AG04449 (cell line): Measurements from ENCODE around the gene RHBDL1.
A peak's percentile ranks its signal among the peaks of the same experiment; 100 is the strongest.

ENCODE experiments used
- CTCF ChIA-PET: fragments of 350-600 bp; formaldehyde crosslinking; extraction: SDS; loops from one replicate; lab custom pipeline; 2021; ENCODE audit warnings: antibody characterized with exemption; lab: Yijun Ruan, JAX
- POLR2A ChIA-PET: fragments of 400-600, 350-600 bp; formaldehyde crosslinking; extraction: SDS; loops from one replicate; lab custom pipeline; 2020; ENCODE audit warnings: antibody characterized with exemption, inconsistent platforms; lab: Yijun Ruan, JAX
- DNase-seq: peaks from one replicate; pipeline ENCODE4 v3.0.0-alpha.2; 2010; ENCODE audit warnings: low read depth, low spot score
- H3K4me3 ChIP-seq: 2 replicates; pipeline ENCODE4 v1.5.1; 2011; ENCODE audit warnings: low read depth, mild to moderate bottlenecking, control low read depth, low read length
- CTCF ChIP-seq: IDR thresholded peaks from one replicate; pipeline ENCODE4 v1.5.1; 2011; ENCODE audit warnings: mild to moderate bottlenecking, moderate library complexity, low read length, control low read depth, inconsistent platforms; ENCODE audit not compliant: insufficient read depth; ENCODE audit errors: missing control alignments

RHBDL1 gene

GRCh38 chr16:720447-720989, 45.0 kb downstream of the RHBDL1 start:
- TF ChIP-seq CTCF = peak; percentile 52
- peak overlapping the region; percentile 75 for H3K4me3 ChIP-seq
- ChIA-PET CTCF (interaction anchor here (0.6 to 3.4 kb wide), 16 partner anchors 8 to 335 kb away, joined by 3 to 25 read pairs (median 4); partner anchors contain the start of gene CIAO3), POLR2A (interaction anchor here (1.0 to 1.5 kb wide), 3 partner anchors 9 to 34 kb away, joined by 3 to 7 read pairs (median 5); no protein-coding TSS in a partner anchor)
- no peak for DNase-seq

DNA sequence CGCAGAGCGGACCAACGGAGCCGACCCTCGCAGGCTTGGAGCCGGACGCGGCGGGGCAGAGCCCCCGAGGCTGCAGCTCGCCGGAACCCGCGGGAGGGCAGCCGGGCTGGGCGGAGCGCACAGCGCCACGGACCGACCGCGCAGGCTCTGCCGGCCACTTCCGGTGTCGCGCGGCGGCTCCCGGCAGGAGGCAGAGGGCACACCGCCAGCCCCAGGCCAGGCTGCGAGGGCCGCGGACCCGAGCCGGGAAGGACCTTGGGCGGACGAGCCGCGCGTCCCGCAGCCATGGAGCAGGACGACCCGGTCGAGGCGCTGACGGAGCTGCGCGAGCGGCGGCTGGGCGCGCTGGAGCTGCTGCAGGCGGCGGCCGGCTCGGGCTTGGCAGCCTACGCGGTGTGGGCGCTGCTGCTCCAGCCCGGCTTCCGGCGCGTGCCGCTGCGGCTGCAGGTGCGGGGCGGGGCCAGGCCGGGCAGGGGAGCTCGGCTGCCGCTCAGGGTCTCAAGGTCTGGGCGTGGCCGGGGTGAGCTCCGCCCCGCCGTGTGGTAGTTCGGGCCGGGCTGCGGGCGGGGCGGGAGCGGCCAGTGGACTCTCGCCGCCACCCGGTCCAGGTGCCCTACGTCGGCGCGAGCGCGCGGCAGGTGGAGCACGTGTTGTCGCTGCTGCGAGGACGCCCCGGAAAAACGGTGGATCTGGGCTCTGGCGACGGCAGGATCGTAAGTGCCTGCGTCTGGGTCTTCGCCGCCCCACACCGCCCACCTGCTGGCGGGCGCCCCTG, 45.7 kb downstream of the RHBDL1 start, which contains the start of gene ANTKMT:
Gene ANTKMT (plus strand): TSS at position 157 of the 775 bp plus-strand sequence. CDS start 129 bp downstream, at position 286.
- no peak for TF ChIP-seq CTCF
- ChIA-PET POLR2A (interaction anchor here (0.7 to 1.5 kb wide), 4 partner anchors 9 to 35 kb away, joined by 3 to 7 read pairs (median 4); no protein-coding TSS in a partner anchor), CTCF (interaction anchor here (0.8 to 3.4 kb wide), 14 partner anchors 9 to 335 kb away, joined by 3 to 25 read pairs (median 6); partner anchors contain the start of gene CIAO3)
- H3K4me3 ChIP-seq = peak within 1 kb of the TSS; percentile 75
- no peak for DNase-seq

GRCh38 chr16:721765-722540, 46.5 kb downstream of the RHBDL1 start:
- CTCF ChIA-PET = interaction anchor here (0.9 to 3.4 kb wide), 9 partner anchors 9 to 64 kb away, joined by 3 to 25 read pairs (median 6); partner anchors contain the start of gene CIAO3
- POLR2A ChIA-PET = interaction anchor here (0.6 to 1.4 kb wide), 3 partner anchors 9 to 13 kb away, joined by 3 to 4 read pairs (median 3); no protein-coding TSS in a partner anchor
- DNase-seq = no peak
- no peak for TF ChIP-seq CTCF
- H3K4me3 ChIP-seq = peak overlapping the region; percentile 75

DNA sequence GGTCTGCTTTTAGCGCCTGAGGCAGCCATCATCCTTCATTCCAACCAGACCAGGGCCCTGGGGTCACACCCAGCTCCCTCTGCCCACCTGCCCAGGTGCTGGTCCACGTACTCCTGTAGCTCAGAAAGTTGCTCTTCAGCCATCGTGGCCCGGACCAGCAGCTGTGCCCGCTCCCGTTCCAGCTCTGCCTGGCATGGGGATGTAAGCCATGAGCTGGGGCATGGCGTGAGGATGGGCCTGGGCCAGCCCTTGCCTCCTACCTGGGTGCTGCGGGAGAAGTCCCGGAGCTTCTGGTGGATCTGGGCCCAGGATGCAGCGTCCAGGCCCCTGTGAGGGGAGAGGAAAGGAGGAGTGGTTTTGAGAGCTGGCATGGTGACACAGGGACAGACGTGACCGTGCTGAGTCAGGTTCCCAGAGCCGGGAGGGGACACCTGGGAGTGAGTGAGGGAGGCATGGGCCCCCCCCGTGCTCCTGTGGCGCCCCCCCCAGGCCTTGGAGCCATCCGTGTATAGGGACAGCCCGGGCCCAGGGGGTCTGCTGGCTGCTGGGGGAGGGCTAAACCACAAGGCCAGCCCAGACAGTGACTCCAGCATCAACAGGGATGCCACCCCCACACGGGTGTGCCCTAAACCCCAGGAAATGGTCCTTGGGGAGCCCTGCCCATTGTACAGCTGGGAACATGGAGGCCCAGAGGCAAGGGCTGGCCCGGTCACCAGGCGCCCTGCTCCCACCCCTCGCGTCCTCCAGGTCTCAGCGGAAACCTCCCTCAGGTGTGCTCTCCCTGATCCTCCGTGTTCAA, 47.6 kb downstream of the RHBDL1 start:
- ChIA-PET POLR2A (interaction anchor here (1.4 kb wide), 1 partner anchor 11 kb away, joined by 4 read pairs; no protein-coding TSS in a partner anchor), CTCF (interaction anchor here (0.9 to 7.4 kb wide), 5 partner anchors 9 to 20 kb away, joined by 3 to 75 read pairs (median 6); partner anchors contain the start of genes CIAO3 and METRN)
- H3K4me3 ChIP-seq = no peak overlapping the region

More for the DNA sequence above, 47.6 kb downstream of the RHBDL1 start:
- DNase-seq = no peak
- no peak for TF ChIP-seq CTCF
